Limb (tissue), 2 donors: ENCODE data around the gene RNF112.
"Not testable (repeated sequence)": the region's sequence is repeated elsewhere in the genome, so short reads cannot be mapped to it uniquely, and the experiment has no call there.

Source experiments
- DNase-seq, 2 donors: peaks; one replicate each; pipeline ENCODE4 v3.0.0-alpha.2; 2016; ENCODE audit errors: extremely low spot score in 2 of 2

The RNF112 gene

DNA sequence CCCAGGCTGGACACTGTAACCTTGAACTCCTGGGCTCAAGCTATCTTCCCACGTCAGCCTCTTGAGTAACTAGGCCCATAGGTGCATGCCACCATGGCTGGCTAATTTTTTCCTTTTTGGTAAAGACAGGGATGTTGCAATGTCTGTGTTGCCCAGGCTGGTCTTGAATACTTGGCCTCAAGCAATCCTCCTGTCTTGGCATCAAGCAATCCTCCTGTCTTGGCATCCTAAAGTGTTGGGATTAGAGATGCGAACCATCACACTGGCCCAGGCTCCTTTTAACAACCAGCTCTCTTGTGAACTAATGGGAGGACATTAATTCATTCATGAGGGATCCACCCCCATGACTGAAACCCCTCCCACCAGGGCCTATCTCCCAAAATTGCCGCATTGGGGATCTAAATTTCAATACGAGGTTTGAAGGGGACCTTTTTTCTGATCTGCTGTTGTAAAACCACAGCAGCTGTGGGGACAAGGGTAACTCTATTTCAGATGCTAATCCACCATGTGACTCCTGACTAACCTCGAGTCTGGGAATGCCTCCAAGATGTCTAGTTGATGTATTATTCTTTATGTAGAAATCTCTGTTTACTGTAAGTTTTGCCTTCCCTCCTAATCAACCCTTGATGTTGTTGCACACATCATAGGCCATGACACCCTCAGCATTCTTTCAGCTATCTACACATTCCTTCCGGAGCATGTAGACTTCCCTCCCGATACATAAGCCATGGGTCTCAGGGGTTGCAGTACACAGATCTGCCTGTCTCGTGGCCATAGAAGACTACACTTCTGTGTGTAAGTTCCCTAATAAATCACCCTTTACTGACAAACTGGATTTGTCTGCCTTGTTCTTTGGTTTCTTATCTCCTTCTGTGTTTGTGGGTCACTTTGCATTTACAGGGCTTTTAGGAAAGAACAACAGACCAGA is 37.6 kb downstream of the RNF112 start:
- DNase-seq, result peak in 1 of 2 donors; percentile 88

DNA sequence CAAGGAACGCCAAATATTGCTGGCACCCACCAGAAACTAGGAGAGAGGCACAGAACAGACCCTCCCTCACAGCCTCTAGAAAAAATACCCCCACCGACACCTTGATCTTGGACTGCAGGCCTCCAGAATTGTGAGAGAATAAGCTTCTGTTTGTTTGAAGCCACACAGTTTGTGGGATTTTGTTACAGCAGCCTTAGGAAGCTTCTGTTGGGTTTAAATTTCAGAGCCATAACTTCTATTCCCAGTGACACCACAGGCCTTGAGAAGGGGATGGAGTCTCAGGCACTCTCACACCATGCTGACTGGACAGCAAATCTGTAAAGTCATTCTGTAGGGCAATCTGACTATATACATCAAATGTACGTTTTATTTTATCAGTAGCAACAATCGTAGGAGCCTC is 38.6 kb downstream of the RNF112 start:
- DNase-seq, result no peak

DNA sequence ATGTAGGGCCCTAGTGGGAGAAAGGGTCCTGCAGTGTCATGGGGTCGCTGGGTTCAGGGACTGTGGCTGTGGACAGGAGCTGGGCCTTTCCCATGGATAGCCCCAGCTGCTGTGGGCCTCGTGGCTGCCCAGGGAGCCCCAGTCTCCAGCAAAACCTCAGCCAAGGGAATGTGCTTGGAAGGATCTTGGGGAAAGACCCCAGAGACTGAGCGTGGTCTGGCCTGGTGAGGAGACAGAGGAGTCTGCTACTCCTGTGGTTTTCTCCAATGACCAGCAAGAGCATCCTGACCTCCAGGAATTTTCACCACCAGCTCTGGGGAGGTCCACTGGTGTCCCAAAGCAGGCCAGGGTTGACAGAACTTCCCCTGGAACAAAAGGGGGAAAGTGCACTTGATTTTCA is 42.3 kb downstream of the RNF112 start:
- DNase-seq, result no peak

DNA sequence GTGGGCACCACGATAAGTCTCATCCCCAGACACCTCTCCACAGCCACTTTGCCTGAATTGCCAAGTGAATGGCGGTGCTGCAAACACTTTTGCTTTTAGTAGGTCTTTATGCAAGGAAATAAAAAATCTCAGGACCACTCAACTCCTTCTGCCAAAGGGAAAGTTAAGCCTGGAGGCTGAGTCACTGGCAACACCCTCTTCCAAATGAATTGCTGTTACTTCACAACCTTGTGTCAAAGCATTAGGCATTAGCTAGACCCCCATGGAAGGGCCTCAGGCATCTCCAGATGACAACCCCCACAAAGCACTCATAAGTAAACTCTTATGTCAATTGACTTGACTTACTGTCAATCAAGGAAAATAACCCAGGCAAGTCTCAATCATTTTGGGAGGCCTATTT is 43.0 kb downstream of the RNF112 start:
- DNase-seq, result no peak

DNA sequence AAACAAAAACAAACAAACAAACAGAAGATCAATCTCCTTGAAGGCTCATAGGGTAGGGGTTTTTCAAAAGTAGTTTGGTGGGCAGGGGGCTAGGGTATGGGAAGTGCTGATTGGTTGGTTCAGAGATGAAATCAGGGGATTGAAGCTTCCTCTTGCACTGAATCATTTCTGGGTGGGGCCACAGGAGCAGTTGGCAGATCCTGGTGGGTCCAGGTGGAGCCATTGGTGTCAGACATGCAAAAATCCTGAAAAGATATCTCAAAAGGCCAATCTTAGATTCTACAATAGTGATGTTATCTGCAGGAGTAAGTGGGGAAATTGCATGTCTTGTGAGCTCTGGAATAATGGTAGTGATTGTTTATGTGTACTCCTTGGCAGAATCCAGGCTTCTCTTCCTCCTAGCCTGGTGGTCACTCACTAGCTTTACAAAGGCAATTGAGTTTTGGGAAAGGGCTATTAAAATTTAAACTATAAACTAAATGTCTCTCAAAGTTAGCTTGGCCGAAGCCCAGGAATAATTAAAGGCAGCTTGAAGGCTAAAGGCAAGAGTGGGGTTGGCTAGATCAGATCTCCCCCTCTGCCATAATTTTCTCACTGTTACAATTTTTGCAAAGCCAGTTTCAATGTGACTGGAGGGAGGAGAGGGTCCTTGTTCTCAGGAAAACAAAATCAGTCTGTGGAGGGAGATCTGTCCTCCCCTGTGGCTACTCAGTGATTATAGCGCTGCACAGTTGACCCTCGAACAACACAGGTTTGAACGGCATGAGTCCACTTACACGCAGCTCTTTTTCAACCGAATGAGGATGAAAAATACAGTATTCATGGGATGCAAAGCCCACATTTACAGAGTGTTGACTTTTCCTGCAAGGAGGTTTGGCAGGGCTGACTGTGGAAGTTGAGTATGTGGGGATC is 45.2 kb downstream of the RNF112 start:
- no peak for DNase-seq

DNA sequence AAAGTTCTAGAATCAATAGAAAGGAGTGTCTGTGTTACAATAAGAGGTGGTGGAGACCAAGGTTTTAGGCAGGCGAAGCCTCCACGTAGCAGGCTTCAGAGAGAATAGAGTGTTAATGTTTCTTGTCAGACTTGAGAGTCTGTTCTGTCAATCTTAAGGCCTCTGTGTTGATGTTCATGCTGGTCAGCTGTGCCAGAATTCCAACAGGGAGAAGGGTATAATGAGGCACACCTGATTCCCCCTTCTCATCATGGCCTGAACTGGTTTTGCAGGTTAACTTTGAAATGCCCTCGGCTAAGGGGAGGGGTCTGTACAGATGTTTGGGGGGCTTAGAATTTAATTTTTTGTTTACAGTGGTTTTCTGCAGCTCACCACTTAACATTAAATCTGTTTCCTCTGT is 46.0 kb downstream of the RNF112 start:
- DNase-seq, result no peak

DNA sequence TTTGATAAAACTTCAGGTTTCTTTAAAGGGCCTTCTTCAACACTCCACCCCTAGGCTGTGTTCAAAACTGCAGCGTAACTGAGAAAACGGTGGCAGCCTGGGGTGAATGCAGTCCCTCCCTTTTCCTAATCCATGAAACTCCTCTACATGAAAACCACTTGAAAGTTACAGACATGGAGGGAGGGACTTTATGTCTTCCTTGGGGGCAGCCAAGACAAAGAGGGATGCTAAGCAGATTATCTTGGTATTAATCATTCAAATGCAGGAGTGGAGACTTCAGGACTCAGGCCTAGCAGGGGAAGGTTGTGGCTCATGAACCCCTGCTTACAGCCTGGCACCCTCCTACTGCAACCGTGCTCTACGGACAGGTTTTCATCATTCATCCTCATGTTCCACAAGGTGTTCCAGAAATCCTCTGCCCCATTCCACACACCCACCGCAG is 46.8 kb downstream of the RNF112 start:
- no peak for DNase-seq

DNA sequence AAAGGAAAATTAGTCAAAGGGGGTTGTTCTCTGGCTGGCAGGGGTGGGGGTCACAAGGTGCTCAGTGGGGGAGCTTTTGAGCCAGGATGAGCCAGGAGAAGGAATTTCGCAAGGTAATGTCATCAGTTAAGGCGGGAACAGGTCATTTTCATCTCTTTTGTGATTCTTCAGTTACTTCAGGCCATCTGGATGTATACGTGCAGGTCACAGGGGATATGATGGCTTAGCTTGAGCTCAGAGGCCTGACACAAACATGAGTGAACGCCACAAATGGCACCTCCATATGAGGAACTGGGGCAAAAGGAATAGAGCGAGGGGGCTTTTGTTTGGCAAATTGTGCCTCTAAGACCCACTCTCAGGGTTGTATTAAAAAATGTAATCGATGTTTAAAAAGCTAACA is 47.4 kb downstream of the RNF112 start:
- not testable (repeated sequence) for DNase-seq

DNA sequence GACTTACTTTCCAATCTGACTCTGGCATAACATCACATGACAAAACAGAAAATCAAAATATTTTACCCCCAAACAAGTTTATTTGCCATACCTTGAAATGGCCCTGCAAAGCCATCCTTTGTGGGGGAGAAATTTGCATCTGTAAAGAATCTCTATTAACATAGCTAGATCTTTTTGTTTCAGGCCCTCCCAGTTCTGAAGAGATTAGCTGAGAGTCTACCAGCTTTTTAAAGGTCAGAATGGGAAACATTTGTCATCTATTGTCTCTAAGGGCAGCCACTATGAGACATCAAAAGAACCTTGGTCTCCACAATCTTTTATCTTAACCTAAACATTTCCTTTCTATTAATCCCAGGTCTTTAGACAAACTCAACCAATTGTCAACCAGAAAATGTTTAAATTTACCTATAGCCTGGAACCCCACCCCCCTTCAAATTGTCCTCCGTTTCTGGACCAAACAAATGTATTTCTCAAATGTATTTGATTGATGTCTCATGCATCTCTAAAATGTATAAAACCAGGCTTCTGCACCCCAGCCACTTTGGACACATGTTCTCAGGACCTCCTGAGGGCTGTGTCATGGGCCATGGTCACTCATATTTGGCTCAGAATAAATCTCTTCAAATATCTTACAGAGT is 48.1 kb downstream of the RNF112 start:
- not testable (repeated sequence) for DNase-seq

DNA sequence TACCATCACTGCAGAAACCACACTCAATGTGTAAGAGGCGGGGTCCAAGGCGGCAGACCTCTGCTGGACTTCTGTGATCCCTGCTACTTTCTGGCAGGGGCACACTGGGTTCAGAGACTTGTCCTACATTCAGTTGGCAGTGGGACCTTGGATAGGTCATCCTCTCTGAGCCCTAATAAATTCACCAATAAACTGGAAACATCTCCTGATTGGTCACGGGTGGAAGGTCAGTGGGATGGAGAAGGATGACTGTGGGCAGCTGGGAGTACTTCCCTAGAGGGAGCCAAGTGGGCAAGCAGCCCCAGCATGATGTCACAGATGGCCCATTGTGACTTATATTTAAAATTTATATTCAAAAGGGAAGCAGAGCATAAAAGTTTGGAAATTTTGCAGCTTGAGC is 49.7 kb downstream of the RNF112 start:
- DNase-seq, result no peak

DNA sequence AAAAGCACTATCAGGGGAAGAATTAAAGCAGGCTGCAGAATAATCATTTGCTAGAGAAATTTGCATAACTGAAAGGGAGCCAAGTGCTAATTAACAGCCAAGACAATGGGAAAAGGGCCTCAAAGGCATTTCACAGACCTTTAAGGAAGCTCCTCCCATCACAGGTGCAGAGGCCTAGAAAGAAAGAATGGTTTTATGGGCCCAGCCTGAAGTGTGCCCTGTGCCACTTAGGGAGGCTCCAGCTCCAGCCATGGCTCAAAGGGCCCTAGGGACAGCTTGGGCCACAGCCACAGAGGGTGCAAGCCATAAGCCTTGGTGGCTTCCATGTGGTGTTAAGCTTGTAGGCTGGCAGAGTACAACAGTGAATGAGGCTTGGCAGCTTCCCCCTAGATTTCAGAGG is 50.1 kb downstream of the RNF112 start:
- DNase-seq, result no peak

DNA sequence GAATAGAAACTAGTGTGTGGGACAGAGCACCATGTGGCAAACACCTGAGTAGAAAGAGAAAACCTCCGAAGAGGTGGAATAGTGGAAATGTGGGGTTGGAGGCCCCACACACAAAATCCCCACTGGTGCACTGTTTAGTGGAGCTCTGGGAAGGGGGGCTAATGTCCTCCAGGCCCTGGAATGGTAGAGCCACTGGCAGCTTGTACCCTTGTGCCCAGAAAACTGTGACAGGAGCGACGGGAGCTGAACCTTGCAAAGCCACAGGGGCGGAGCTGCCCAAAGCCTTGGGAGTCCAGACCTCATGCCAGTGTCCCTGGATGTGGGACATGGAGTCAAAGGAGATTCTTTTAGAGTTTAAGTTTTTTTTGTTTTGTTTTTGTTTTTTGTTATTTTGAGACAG is 50.6 kb downstream of the RNF112 start:
- DNase-seq, result no peak

DNA sequence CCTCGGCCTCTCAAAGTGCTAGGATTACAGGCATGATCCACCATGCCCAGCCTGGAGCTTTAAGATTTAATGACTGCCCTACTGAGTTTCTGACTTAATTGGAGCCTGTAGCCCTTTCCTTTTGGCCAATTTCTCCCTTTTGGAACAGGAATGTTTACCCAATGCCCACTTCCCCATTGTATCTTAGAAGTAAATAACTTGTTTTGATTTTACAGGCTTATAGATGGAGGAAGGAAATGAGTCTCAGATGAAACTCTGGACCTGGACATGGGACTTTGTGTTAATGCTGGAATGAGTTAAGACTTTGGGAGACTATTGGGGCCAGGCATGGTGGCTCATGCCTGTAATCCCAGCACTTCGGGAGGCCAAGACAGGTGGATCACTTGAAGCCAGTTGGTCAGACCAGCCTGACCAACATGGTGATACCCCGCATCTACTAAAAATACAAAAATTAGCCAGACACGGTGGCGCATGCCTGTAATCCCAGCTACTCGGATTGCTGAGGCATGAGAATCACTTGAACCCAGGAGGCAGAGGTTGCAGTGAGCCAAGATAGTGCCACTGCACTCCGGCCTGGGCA is 51.5 kb downstream of the RNF112 start:
- not testable (repeated sequence) for DNase-seq

DNA sequence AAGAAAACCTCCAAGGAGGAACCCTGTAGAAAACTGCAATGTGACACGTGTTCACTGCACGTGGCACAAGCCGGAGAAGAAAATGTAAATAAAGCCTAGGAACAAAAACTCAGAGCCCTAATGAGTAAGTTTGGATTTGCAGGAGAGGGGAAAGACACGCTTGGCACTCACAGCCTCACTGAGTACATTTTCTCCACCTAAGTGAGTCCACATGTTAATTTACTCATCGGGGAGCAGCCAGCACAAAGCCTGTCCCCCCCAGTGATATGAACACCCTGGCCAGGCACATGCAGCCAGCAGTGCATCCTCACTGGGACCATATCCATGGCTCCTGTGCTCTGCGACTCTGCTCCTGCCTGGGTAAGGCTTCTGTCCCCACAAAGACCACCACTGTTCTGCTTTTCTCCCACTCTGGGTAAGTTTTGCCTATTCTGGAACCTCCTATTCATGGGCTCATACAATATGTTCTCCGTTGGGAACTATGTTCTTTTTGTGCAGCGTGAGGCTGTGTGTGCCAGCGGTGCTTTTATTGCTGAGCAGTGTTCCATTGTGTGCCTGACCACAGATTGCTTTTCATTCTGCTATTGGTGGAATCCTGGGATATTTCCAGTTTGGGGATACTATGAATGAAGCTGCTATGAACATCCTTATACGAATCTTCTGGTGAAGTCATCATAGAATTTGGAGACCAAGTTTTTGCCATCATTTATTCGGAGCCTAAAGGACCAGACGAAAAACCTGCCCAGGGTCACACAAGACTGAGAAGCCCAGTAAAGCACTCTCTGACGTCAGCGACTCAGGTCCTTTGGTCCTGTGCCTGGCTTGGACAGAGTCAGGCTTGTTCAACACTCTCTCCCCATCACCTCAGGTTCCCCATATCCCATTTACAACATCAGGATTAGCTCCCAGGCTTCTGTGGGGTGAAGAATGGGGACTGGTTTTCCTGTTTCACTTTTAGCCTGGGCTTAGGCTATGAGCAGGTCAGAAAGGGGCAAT is 53.3 kb downstream of the RNF112 start:
- peak in 1 of 2 donors; percentile 45 for DNase-seq
